Activated CD4-positive, alpha-beta T cell treated with anti-CD3 and anti-CD28 coated beads for 36 hours (primary cell): ENCODE measurements around the gene ADAMTS7. TPM values are rescaled to one million over a fixed set of nuclear protein-coding genes. Genes with fewer than 3 reads are reported as not detected.

Source experiments
- ATAC-seq: fragments of 200-7000 bp; cut with Tn5 transposase; one replicate; pipeline ENCODE4 v1.10.0; 2021; ENCODE audit warnings: mild to moderate bottlenecking, moderate library complexity
- CTCF ChIA-PET: fragments of 350-600 bp; sonication (Branson Sonifier 250); formaldehyde crosslinking; loops from one replicate; lab custom pipeline; 2021; ENCODE audit warnings: antibody characterized with exemption; lab: Charles Lee
- POLR2A ChIA-PET: fragments of 350-600 bp; sonication (Branson Sonifier 250); formaldehyde crosslinking; loops from one replicate; lab custom pipeline; 2021; ENCODE audit warnings: antibody characterized with exemption, inconsistent platforms; lab: Charles Lee
- DNase-seq: peaks from one replicate; pipeline ENCODE4 v3.0.0-alpha.2; 2020
- H3K27ac Mint-ChIP-seq: one replicate; pipeline ENCODE4 v1.8.0; 2021; ENCODE audit warnings: mixed read lengths
- H3K27me3 Mint-ChIP-seq: one replicate; pipeline ENCODE4 v1.8.0; 2021; ENCODE audit warnings: mixed read lengths
- H3K36me3 Mint-ChIP-seq: one replicate; pipeline ENCODE4 v1.8.0; 2021; ENCODE audit warnings: low read depth, mixed read lengths
- H3K4me1 Mint-ChIP-seq: one replicate; pipeline ENCODE4 v1.8.0; 2021; ENCODE audit warnings: mixed read lengths
- H3K4me3 Mint-ChIP-seq: one replicate; pipeline ENCODE4 v1.8.0; 2021; ENCODE audit warnings: mild to moderate bottlenecking, moderate library complexity, mixed read lengths
- H3K9me3 Mint-ChIP-seq: one replicate; pipeline ENCODE4 v1.8.0; 2021; ENCODE audit warnings: low read depth, mixed read lengths
- intact Hi-C, 2 experiments: fragments of 100-400 bp; cut with DNase I in 1 of 2; cut with micrococcal nuclease in 1 of 2; formaldehyde crosslinking; loops; one replicate each; pipeline versions ENCODE4 v1.14.2 to v1.15.1; 2022 to 2024; cut with DNase I, micrococcal nuclease
- total RNA-seq, 2 experiments: library from RNA; stranded (reverse); gene quantifications; one replicate each; pipeline ENCODE4 v1.2.3, GENCODE V29; 2021

The ADAMTS7 gene
- total RNA-seq, 2 experiments from 2014 or later = 0.09 to 0.23 TPM

- Mint-ChIP-seq H3K27me3 (peaks cover 18% of the 10 kb centered on the region), H3K27ac (no peak overlapping the region), H3K4me1 (peaks cover 10% of the 10 kb centered on the region), H3K9me3 (peaks cover 2% of the 10 kb centered on the region), H3K36me3 (no peaks in the 10 kb centered on the region), H3K4me3 (no peak overlapping the region)
- CTCF ChIA-PET = interaction anchor here (0.7 to 1.6 kb wide), 6 partner anchors 26 to 181 kb away, joined by 3 to 6 read pairs (median 3); no protein-coding TSS in a partner anchor
- no peak for DNase-seq
- no peak for ATAC-seq
- POLR2A ChIA-PET = no interaction called here
- intact Hi-C loops = no loop called here
These were observed 98.3 kb downstream of the ADAMTS7 start for GRCh38 chr15:78712797-78713515.

GRCh38 chr15:78711638-78712037, 99.6 kb downstream of the ADAMTS7 start:
- H3K4me3 Mint-ChIP-seq = no peak overlapping the region
- no peaks in the 10 kb centered on the region for H3K36me3 Mint-ChIP-seq
- intact Hi-C loops = no loop called here
- ChIA-PET POLR2A (no interaction called here), CTCF (interaction anchor here (1.2 kb wide), 1 partner anchor 73 kb away, joined by 3 read pairs; no protein-coding TSS in a partner anchor)
- peaks cover 2% of the 10 kb centered on the region for H3K9me3 Mint-ChIP-seq
- H3K27ac Mint-ChIP-seq = no peak overlapping the region
- peaks cover 7% of the 10 kb centered on the region for H3K4me1 Mint-ChIP-seq
- H3K27me3 Mint-ChIP-seq = peaks cover 19% of the 10 kb centered on the region
- no peak for ATAC-seq
- DNase-seq = no peak

GRCh38 chr15:78709263-78709882, 101.9 kb downstream of the ADAMTS7 start:
- H3K4me3 Mint-ChIP-seq = no peak overlapping the region
- H3K27ac Mint-ChIP-seq = no peak overlapping the region
- CTCF ChIA-PET = interaction anchor here (0.6 to 3.8 kb wide), 20 partner anchors 9 to 468 kb away, joined by 3 to 33 read pairs (median 4); no protein-coding TSS in a partner anchor
- POLR2A ChIA-PET = no interaction called here
- H3K4me1 Mint-ChIP-seq = no peaks in the 10 kb centered on the region
- peak; percentile 98 for ATAC-seq
- intact Hi-C loops = loop anchor here (1.0 to 5.0 kb wide), 4 partner anchors 71 to 597 kb away; no protein-coding TSS in a partner anchor
- peaks cover 27% of the 10 kb centered on the region for H3K27me3 Mint-ChIP-seq
- peak; percentile 84 for DNase-seq
- no peaks in the 10 kb centered on the region for H3K36me3 Mint-ChIP-seq
- peaks cover 1% of the 10 kb centered on the region for H3K9me3 Mint-ChIP-seq

Other genes with a start within 250 kb of the ADAMTS7 start
- gene CHRNA5, start 245.9 kb downstream of the ADAMTS7 start, total RNA-seq = 1 to 10 TPM; 6.5 to 8.5 TPM
- gene CHRNA3, start 190.5 kb downstream of the ADAMTS7 start, total RNA-seq = not detected
- gene CHRNB4, start 170.3 kb downstream of the ADAMTS7 start, total RNA-seq = not detected
- 100 to 1,000 TPM; 260 to 353 TPM for gene MORF4L1, start 61.4 kb upstream of the ADAMTS7 start, total RNA-seq
- gene CTSH, start 133.6 kb upstream of the ADAMTS7 start, total RNA-seq = 10 to 100 TPM; 11.2 to 15.1 TPM